GM19240 (cell line): ENCODE results near the gene TAGAP.
A peak's percentile ranks its signal among the peaks of the same experiment; 100 is the strongest.
"Not testable (repeated sequence)": the region's sequence is repeated elsewhere in the genome, so short reads cannot be mapped to it uniquely, and the experiment has no call there.

Experiments
- DNase-seq: peaks from one replicate; pipeline ENCODE4 v3.0.0; 2011; ENCODE audit warnings: low spot score; ENCODE audit not compliant: insufficient read length

TAGAP gene

GRCh38 chr6:159045801-159046200 is 1.0 kb upstream of the TAGAP start:
- no peak for DNase-seq

DNA sequence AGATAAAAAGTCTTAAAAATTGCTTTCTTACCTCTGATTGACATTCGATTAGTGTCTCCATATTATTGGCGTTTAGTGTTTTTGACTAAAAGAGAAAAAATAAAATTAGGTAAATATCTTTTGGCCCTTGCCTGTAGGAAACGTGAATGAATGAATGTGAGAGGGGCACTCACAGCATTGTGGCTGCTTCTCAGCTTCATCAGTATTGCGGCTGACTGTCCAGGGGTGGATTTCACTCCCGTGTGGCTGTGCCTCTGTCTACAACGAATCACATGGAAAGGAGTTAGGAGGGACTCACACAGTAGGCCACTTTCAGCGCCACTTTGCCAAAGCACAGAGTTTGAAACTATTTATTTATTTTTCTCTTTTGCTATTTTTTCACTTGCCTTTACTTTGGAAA is 844 bp downstream of the TAGAP start:
- DNase-seq = no peak

DNA sequence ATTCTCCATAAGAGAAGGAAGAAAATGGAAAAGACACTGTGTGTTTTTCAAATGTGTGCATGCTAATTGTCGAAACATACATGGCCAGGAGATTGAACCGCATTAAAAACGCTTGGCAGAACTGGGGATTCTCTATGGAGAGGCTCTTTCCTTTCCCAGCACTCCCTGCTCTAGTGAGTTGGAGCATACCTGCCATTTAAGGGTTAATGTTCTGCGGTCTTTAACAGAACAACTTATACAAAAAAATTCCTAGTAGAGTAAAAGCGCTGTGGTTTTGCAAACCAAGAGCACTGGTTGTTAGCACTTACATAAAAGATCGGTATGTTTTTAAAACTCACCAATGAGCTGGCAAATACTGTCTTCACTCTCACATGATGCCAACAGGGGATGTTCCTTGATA is 1.5 kb downstream of the TAGAP start:
- DNase-seq = no peak

DNA sequence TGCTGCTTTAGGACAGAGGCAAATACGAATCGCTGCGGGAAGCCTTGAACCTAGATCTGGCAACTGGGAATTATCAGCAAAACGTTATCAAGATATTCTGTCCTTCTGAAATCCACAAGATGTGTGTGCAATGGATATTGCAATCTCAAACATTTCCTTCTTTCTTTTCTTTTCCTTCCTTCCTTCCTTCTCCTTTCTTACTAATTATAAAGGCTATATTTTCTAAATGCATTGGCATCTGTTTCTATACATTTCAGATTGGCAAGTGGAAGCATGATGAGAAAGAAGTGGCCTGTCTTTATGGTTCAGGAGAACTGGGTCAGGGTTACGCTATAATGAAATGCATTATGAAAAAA is 2.0 kb downstream of the TAGAP start:
- no peak for DNase-seq

GRCh38 chr6:159042003-159042825 is 2.6 kb downstream of the TAGAP start:
- DNase-seq = peak; percentile 40

- no peak for DNase-seq
These were observed 3.6 kb downstream of the TAGAP start for GRCh38 chr6:159041181-159041580.

DNA sequence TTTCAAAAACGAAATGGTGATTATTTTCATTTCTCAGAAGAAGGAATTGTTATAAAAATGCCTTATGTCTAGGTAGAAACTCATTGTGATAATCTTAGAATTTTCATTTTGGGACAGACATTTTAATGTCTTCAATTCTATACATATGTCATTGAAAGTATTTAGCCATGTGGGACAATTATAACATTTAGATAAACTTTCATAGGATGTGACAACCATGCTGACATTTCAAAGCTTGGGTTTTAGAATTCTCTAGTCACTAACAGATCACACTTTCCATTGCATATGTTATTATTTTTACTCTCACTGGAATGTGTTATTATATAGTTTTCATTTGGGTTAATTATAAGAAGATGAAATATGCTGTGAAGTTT is 4.9 kb downstream of the TAGAP start:
- no peak for DNase-seq

GRCh38 chr6:159038914-159039884 is 5.6 kb downstream of the TAGAP start:
- DNase-seq = peak; percentile 18

DNA sequence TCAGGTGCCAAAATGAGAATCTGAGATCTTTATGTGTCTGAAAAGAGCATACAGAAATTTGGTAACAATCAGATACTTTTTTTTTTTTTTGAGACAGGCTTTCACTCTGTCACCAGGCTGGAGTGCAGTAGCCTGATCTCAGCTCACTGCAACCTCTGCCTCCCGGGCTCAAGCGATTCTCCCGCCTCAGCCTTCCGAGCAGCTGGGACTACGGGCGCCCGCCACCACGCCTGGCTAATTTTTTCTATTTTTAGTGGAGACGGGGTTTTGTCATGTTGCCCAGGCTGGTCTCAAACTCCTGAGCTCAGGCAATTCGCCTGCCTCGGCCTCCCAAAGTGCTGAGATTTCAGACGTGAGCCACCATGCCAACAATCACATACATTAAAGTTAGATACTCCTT is 6.5 kb downstream of the TAGAP start:
- not testable (repeated sequence) for DNase-seq

DNA sequence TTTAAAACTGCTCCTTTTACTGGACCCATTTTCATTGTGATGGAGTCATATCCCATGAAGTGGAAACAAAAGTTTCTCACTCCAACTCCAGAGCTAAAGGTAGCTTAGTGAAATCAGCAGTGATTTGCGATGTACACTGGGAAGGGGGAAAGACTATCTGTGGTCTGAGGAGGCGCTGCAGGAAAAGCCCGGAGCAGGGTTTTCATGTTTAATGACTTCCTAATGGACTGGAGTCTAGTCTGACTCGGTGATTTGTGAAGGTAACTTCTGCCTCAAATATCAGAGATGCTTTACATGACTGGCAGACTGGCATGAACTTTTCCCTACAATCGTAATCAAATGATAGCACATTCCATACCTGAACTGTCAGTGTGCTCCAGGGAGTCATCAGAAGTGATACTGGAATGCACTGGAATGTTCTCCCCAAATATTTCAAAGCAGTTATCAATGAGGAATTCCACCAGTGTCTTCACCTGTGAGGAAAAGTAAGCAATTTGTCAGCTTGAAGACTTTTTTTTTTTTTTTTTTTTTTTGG is 7.0 kb downstream of the TAGAP start:
- no peak for DNase-seq

DNA sequence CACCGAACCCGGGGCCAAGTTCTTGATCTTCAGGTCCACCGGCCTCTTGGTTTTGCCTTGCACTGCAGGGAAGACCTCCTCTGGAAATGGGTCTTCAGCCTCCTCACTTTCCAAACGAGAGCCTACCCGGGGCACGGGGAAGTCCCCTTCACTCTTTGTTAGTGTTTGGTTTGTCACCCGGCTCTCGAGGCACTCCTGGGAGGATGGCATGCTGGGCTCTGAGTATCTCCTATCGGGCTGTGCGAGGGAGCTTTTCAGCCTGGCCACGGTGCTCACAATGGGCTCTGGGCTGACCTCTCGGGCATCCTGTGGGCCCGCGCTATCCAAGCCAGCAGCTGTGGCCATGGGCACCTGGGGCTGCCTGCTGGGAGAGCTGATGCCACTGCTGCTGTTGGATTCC is 8.1 kb downstream of the TAGAP start:
- DNase-seq = no peak

GRCh38 chr6:159035891-159036290 is 8.9 kb downstream of the TAGAP start:
- DNase-seq = no peak

DNA sequence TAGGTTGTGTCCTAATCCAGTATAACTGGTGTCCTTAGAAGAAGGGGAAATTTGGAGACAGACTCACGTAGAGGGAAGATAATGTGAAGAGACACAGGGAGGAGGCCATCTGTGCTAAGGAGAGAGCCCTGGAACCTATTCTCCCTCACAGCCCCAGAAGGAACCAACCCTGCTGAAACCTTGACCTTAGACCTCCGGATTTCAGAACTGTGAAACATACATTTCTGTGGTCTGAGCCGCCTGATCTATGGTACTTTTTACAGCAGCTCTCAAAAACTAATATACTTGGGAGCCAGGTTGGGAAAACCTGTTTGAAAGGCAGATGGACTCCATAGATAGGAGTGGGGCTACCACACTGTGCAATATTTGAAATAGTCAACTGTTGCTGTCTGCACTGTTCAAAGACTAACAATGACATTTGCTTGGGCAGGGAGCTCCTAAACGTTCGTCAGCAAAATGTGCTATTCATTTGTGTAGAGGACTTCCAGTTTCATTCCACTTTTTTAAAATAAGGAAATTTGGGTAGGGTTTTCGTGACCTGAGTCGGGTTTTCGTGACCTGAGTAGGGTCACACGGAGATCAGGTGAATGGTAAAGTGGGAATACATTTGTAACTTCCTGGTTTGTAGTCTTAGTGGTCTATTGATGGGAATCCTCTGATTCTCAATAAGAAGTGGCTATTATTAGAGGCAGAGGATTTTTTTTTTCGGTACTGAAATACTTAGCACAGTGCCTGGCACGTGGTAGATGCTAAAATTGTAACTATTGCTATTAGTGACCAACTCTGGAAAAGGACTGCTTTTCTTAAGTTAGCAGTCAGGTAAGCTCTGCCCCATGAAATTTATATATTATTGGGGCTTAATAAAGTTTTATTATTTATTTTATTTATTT is 11.4 kb downstream of the TAGAP start:
- no peak for DNase-seq

DNA sequence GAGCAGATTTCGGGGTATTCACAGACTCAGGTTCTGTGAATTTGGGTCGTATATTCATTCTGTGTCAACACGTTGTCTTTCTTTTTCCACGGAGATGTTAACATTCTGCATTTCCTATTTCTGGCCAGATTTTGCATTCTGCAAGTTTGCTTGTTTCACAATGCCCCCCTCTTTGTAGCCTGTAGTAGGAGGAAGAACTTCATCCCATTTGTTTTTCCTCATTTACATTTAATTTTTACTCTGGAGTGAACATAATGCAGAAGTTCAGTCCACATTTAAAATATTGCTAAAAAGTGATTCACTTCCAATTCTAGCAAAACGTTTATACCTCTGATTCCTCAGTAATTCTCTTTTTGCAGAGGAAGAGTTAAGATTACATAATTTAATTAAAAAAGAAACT is 12.9 kb downstream of the TAGAP start:
- DNase-seq = no peak

- DNase-seq = no peak
These were observed 14.6 kb downstream of the TAGAP start for GRCh38 chr6:159030168-159030567.

GRCh38 chr6:159025224-159025623 is 19.6 kb downstream of the TAGAP start:
- not testable (repeated sequence) for DNase-seq

DNA sequence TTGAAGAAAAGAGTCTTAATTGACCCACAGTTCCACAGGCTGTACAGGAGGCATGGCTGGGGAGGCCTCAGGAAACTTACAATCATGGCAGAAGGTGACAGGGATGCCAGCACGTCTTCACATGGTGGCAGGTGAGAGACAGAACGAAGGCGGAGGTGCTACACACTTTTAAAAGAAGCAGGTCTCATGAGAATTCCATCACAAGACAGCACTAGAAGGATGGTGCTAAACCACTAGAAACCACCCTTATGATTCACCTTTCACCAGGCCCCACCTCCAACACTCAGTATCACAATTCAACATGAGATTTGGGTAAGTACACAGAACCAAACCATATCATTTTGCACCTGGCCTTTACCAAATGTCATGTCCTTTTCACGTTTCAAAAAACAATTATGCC is 20.9 kb downstream of the TAGAP start:
- no peak for DNase-seq

GRCh38 chr6:159020011-159020410 is 24.8 kb downstream of the TAGAP start:
- no peak for DNase-seq

GRCh38 chr6:159017757-159018559 is 26.8 kb downstream of the TAGAP start:
- DNase-seq = no peak

GRCh38 chr6:159014406-159014805 is 30.4 kb downstream of the TAGAP start:
- no peak for DNase-seq
